ENCODE data around the gene TANGO6.

DNA sequence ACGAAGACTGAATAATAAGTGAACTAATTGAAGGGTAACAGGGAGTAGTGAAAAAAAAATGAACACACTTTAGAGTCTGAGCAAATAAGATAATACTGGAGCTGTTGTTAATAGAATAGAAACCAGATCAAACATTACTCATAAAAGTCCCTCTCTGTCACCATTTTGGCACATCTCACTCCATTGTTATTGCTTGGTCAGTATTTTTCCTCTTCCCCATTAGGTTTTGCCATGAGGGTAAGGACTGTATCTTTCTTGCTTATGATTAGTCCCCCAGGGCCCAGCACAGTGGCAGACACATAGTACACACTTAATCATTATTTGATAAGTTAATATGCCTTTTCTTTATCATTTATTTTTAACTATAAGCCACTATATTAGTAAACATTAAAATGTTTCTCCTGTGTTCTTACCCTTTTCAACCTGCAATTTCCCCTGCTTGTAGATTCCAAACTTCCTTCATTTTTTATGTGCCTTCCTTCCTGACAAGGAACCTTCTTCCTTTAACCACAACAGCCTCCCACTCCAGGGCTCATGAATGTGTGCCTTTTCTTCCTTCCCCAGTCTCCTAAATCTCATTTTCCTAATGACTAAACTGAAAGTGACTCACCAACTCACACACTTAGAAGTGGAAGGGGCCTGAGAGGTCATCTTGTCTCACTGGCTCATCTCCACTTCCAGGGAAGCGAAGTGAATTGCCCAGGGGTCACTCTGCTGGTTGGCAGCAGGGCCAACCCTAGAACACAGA, 173.9 kb downstream of the TANGO6 start:
- no peak for TF ChIP-seq POLR2A (IDR thresholded peaks at IDR 0.05)
- TF ChIP-seq CTCF (IDR thresholded peaks at IDR 0.05), result no peak

Data from ovary (tissue), 3 donors.